ENCODE data around the gene PTPN14.

PTPN14 gene

DNA sequence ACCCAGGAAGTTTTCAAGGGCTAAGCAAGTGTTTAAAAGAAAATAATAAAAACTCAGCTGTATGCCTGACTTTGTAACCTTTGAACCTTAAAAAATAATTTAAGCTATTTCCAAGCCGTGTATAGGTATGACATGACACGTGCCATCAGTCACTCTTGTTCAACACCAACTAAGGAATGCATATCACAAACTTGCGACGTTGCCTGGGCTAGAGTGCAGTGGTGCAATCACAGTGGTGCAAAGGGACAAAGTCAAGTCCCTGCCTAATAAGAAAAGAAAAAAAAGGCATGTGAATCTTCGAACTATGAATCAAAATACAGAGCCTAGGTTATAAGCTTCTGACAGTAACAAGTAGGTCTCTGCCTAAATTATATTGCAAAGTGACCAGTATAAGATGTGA, 191.3 kb downstream of the PTPN14 start:
- DNase-seq = no peak

DNA sequence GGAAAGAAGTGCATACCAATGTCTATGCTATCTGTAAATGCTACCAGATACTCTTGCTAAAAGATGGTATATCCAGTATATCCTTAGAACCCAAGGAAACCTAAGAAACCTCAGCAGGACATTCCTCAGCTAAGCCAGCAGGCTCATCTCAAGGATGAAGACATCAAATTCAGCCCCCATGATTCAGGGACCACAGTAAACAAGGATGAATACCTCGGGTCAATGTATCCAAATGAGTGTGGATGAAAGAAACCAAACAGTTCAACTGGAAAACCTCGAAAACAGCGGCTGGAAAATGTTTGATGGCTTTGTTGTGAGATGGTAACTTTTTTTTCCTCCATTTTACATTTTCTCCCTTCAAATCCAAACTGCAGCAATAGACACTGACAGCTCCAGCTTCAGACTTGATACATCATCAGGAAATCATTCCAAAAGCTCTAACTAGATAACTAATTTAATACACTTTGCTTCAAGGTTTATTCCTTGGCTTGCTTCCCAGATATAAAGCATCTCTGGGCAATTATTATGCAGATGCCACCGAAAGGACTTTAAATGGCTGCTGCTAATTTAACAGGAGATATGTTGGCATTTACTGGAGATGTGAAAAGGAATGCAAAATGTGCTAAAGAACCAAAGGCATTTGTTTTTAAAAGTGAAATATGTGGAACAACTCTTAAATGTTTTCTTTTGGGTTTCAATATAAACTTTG, 196.8 kb downstream of the PTPN14 start:
- no peak for DNase-seq

DNA sequence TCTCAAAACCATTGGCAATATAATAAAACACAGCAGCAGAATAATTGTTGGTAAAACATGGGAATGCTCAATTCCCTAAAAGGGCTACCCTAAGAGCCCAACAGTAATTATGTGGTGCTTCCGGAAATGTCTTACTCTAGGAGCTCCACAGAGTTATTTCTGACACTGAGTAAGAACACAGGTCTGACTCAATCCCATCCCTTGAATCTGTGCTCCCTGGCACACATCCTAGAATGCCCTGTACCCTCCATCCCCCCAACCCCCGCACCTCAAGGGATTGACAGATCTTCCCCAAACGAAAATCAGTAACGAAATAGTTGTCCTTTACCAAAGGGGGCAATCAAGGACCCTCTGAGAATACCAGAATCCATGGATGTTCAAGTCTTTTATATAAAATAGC, 198.6 kb downstream of the PTPN14 start:
- DNase-seq = no peak

- no peak for DNase-seq
Observed at GRCh38 chr1:214351551-214352277, 199.7 kb downstream of the PTPN14 start.

GRCh38 chr1:214349781-214350180, 201.6 kb downstream of the PTPN14 start:
- no peak for DNase-seq

- no peak for DNase-seq
Observed at GRCh38 chr1:214349008-214349407, 202.4 kb downstream of the PTPN14 start.

- no peak for DNase-seq
Observed at GRCh38 chr1:214344897-214345296, 206.5 kb downstream of the PTPN14 start.

DNA sequence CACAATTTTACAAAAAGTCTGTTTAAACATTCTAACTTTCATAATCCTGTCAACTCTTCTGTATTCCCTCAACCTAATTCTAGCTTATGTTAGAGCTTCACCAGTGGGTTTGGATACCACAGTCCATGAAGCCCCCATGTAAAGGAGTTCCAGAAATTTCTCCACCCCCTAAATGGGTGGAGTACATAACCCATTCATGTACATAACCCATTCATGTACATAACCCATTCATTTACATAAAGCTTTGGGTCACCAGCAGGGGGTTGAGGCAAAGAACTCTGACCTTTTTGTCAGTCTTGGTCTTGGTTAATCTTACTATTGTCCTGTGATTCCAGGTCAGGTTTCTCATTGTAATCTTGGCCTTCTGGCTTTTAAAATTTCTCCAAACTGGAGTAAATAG, 208.9 kb downstream of the PTPN14 start:
- no peak for DNase-seq

DNA sequence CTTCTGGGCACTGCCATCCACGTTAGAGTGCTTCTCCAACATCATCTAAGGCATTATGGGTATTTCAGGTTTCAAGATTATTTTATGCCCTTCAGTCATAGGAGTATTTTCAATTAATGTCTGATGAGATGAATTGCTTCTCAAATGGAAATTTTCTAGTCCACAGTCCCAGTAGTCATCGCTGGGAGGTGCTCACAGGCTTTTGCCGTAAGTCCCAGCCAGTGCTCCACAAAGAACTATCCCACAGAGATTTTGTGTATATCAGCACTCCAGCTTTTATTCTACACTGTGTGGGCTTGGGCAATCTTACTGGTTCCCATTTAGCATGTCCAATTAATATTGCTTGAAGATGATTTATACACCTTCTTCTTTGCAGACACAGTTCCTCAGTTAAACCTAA, 209.5 kb downstream of the PTPN14 start:
- no peak for DNase-seq

DNA sequence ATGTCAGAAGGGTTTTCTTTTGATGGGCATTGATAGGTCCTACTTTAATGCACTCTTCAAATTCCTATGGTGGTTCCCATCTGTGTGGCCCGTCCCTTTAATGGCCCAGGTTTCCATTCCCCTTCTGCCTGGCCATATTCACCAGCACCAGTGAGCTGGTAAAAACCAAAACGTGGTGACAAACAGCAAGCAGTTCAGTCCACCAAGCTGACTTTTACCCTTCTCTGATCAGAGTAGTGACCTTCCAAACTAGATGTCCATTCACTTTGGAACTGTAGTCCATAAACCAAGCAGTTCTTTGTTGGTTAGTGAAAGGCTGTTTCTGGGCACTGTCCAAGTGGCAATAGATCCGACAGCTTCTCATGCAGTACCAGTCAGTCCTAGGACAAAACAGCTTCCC, 209.9 kb downstream of the PTPN14 start:
- DNase-seq = no peak

DNA sequence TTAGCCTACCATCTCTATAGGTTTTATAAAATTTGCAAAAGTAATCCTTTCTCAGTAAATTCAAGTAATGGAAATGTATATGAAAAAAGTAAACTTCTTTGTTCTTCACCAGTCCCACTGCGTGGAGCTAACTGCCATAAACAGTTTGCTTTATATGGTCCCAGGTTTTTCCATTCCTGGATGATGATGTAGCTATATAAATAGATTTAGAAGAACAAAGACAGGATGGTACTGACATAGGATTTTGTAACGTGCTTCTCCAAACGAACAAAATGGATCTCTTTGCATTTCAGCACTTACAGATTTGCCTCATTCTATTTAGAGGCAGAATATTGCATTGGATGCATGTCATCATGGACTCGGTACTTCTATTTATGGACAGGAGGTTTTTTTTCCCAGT, 213.2 kb downstream of the PTPN14 start:
- no peak for DNase-seq

GRCh38 chr1:214337511-214337910, 213.9 kb downstream of the PTPN14 start:
- DNase-seq = no peak

DNA sequence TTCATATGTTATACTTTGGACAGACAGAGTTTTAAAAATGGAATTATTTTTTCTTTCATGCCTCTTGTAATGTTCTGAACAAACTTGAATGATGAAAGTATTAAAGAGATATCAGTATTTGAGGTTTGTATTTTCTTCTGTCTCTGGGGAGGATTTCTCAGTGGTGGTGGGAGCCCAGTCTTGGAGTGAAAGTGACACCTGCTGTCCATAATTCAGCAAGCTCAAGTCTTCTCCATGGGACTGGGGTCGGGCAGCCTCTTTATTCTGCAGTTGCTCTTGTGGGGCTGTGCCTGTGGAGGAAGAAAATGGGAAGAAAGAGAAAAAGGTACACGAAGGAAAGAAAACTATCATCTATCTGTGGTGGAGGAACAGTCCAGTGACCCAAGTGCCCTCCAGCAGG, 214.4 kb downstream of the PTPN14 start:
- DNase-seq = no peak

GRCh38 chr1:214335567-214335966, 215.8 kb downstream of the PTPN14 start:
- DNase-seq = no peak

GRCh38 chr1:214332946-214333798, 218.2 kb downstream of the PTPN14 start:
- peak; percentile 38 for DNase-seq

DNA sequence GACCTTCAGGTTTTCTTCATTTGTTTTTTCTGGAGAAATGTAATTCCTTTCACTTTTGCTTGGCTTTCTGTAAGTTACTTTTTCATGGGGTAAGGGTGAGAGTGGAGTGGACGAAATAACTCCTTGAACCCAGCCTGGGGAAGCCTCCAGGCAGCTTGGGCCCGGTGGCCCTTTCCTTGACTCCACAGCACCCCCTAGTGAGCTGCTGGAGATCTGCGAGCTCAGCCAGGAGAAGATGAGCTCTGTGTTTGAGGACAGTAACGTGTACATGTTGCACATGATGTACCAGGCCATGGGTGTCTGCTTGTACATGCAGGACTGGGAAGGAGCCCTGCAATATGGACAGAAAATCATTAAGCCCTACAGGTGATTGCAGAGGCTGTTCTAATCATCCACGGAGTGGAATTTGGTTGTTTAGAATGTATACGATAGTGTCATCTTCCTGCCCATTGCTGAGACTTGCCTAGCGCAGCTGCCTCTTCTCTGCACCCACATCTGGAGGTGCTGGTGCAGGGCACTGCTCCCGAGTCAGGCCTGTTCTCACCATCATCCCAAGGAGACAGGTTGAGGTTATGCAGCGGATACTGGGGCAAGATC, 219.5 kb downstream of the PTPN14 start:
- peak; percentile 60 for DNase-seq

- no peak for DNase-seq
Observed at GRCh38 chr1:214331180-214331579, 220.2 kb downstream of the PTPN14 start.

GRCh38 chr1:214330715-214331114, 220.7 kb downstream of the PTPN14 start:
- no peak for DNase-seq

- DNase-seq = no peak
Observed at GRCh38 chr1:214330222-214330621, 221.2 kb downstream of the PTPN14 start.

- no peak for DNase-seq
Observed at GRCh38 chr1:214329470-214330220, 221.8 kb downstream of the PTPN14 start.

GRCh38 chr1:214328770-214329469, 222.5 kb downstream of the PTPN14 start:
- peak; percentile 83 for DNase-seq

DNA sequence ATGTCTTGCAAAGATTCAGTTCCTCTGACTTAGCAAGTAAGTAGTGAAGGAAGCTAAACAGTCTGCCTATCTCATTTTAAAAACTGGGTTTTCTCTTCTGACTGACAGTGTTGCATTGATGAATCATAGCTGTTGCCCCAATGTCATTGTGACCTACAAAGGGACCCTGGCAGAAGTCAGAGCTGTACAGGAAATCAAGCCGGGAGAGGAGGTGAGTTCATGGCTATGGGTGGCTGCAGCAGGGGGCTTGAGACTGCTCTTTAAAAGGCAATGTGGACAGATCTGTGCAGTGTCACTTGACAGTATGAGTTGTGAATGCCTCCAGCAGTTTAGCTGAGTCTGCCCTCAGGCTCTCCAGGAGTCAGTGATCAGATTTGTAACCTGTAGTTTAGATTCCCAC, 223.9 kb downstream of the PTPN14 start:
- DNase-seq = no peak
